ENCODE data around the gene KLRF2.

The KLRF2 gene

DNA sequence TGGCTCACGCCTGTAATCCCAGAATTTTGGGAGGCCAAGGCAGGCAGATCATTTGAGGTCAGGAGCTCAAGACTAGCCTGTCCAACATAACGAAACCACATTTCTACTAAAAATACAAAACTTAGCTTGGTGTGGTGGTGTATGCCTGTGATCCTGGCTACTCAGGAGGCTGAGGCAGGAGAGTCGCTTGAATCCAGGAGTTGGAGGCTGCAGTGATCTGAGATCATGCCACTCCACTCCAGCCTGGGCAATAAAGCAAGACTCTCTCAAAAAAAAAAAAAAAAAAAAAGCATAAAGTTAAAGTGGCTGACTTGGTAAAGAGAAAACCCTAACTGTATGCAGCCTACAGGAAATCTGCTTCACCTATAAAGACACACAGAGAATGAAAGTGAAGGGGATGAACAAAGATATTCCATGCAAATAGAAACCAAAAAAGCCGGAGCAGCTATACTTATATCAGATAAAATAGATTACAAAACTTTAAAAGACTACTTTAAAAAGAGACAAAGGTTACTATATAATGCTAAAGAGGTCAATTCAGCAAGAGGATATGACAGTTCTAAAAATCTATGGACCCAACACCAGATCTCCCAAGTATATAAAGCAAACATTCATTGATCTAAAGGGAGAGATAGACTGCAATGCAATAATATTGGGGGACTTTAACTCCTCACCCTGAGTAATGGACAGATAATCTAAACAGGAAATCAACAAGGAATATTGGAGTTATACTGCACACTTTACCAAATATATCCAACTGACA, 16.2 kb upstream of the KLRF2 start:
- TF ChIP-seq Cebpa-rat (IDR thresholded peaks at IDR 0.05): no peak
- Histone ChIP-seq H3K9me3 (replicated peaks in 1 of 11) (peaks cover 0 to 17% (median 7%) of the 10 kb centered on the region in 11 experiments; a peak in 9 of 22 replicates), H4K20me1 (no peaks in the 10 kb centered on the region; a peak in 2 of 22 replicates), H3K4me1 (peaks cover 0 to 13% (median 5%) of the 10 kb centered on the region in 10 experiments; a peak in 7 of 20 replicates), H3K27me3 (peaks cover 38 to 55% (median 54%) of the 10 kb centered on the region in 11 experiments), H3K9ac (no peak overlapping the region), H3K4me3 (no peak overlapping the region), H3K36me3 (no peaks in the 10 kb centered on the region), H3K27ac (no peak overlapping the region), H3K4me2 (no peak overlapping the region)

GRCh38 chr12:9866860-9867269, 14.4 kb upstream of the KLRF2 start:
- Histone ChIP-seq H4K20me1 (no peaks in the 10 kb centered on the region; a peak in 2 of 22 replicates), H3K27me3 (peaks cover 46 to 71% (median 62%) of the 10 kb centered on the region in 11 experiments), H3K9me3 (replicated peaks in 1 of 11) (peaks cover 0 to 17% (median 7%) of the 10 kb centered on the region in 11 experiments; a peak in 9 of 22 replicates), H3K4me2 (no peak overlapping the region), H3K36me3 (no peaks in the 10 kb centered on the region), H3K9ac (no peak overlapping the region), H3K4me3 (no peak overlapping the region), H3K4me1 (peaks cover 0 to 13% (median 5%) of the 10 kb centered on the region in 10 experiments; a peak in 8 of 20 replicates), H3K27ac (no peak overlapping the region)
- TF ChIP-seq Cebpa-rat (IDR thresholded peaks at IDR 0.05): no peak

- H3K9me3 ChIP-seq (replicated peaks in 1 of 11): peaks cover 0 to 17% (median 7%) of the 10 kb centered on the region in 11 experiments; a peak in 9 of 22 replicates
- no peak overlapping the region for H3K9ac ChIP-seq
- no peak for TF ChIP-seq Cebpa-rat (IDR thresholded peaks at IDR 0.05)
- no peak overlapping the region for H3K4me2 ChIP-seq
- H3K4me1 ChIP-seq: peaks cover 0 to 13% (median 5%) of the 10 kb centered on the region in 10 experiments; a peak in 8 of 20 replicates
- no peak overlapping the region for H3K4me3 ChIP-seq
- no peaks in the 10 kb centered on the region; a peak in 2 of 22 replicates for H4K20me1 ChIP-seq
- H3K27me3 ChIP-seq: peaks cover 46 to 72% (median 62%) of the 10 kb centered on the region in 11 experiments
- H3K27ac ChIP-seq: no peak overlapping the region
- no peaks in the 10 kb centered on the region for H3K36me3 ChIP-seq
Observed at GRCh38 chr12:9867531-9867930, 13.8 kb upstream of the KLRF2 start.

- H3K9ac ChIP-seq: no peak overlapping the region
Observed at GRCh38 chr12:9868311-9868801, 12.9 kb upstream of the KLRF2 start.

DNA sequence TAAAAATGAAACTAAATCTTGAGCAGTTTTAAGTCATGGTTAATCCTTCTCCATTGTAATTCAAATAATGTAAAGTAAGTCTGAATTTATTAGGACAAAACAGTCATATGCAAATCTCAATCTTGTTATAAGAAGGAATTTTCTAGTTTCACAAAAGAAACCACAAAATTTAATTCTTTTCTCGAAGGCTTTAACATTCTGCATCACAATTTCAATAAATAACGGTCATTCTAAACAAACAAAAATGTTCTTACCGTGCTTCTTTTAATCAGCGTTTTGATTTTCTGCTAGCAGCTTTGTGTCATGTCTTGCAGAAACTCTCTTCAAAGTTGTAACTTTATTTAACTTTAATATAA, 12.4 kb upstream of the KLRF2 start:
- peak overlapping the region in 3 of 11 experiments; percentile 72 to 78 (median 75); a peak in 6 of 22 replicates for H3K27ac ChIP-seq
- no peak for TF ChIP-seq Cebpa-rat (IDR thresholded peaks at IDR 0.05)
- peak overlapping the region in 9 of 11 experiments; percentile 54 to 90 (median 73); a peak in 14 of 22 replicates for H3K4me2 ChIP-seq

More at GRCh38 chr12:9868311-9868801, 12.9 kb upstream of the KLRF2 start:
- Histone ChIP-seq H3K4me1 (peaks cover 0 to 13% (median 5%) of the 10 kb centered on the region in 10 experiments; a peak in 8 of 20 replicates), H3K27me3 (peaks cover 46 to 72% (median 62%) of the 10 kb centered on the region in 11 experiments), H3K4me2 (peak overlapping the region in 4 of 11 experiments; percentile 73 to 90 (median 80); a peak in 5 of 22 replicates), H4K20me1 (no peaks in the 10 kb centered on the region; a peak in 2 of 22 replicates), H3K9me3 (replicated peaks in 1 of 11) (peaks cover 0 to 13% (median 7%) of the 10 kb centered on the region in 11 experiments; a peak in 9 of 22 replicates), H3K4me3 (peak overlapping the region in 2 of 10 experiments; percentile 57 to 63; a peak in 3 of 20 replicates), H3K36me3 (no peaks in the 10 kb centered on the region), H3K27ac (no peak overlapping the region)
- no peak for TF ChIP-seq Cebpa-rat (IDR thresholded peaks at IDR 0.05)

DNA sequence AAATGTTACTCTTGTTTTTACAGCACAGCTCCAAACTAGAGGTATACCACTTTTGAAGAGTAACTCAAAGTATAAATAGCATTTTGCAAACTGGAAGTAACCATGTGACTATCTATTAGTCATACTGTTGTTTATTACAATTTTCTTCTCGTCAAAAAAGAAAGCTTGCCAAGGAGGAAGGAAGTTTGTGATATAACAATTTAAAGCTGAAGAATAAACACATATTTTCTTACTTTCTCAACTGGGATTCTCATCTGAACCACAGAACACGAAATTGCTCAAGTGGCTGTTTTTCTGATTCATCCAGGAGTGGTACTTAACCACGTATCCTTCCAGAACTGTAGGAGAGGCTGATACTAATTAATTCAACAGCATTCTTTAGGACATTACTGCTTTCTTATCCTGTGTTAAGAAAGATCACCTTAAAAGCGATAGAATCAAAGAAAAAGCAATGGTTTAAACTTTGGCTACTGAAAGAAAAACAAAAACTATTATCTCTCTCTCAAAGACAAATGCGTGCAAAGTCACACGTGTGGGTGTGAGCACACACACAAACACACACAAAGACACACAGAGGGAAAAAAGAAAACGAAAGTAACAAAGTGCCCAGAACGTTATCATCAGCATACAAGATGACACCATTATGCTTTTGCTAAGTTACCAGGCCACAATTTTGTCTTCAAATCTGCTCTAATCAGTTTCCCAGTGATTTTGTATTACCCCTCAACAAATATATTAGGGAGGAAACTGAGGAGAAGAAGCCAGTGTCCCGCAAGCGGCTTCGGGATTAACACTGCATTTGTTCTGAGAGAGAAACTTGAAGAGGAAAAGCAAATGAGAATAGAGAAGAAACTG, 11.8 kb upstream of the KLRF2 start, which contains the start of gene CLEC2B:
Gene CLEC2B, minus strand, starts transcription at position 48 of the 855 bp plus-strand sequence.
- H3K27ac ChIP-seq: peak within 1 kb of the TSS in 6 of 11 experiments; percentile 6 to 78 (median 60); a peak in 11 of 22 replicates

More for the DNA sequence above, 12.4 kb upstream of the KLRF2 start:
- H3K27me3 ChIP-seq: peaks cover 46 to 72% (median 62%) of the 10 kb centered on the region in 11 experiments
- peak overlapping the region in 2 of 11 experiments; percentile 71 to 75; a peak in 5 of 22 replicates for H3K9ac ChIP-seq
- no peaks in the 10 kb centered on the region; a peak in 2 of 22 replicates for H4K20me1 ChIP-seq
- H3K4me1 ChIP-seq: peaks cover 0 to 13% (median 5%) of the 10 kb centered on the region in 10 experiments; a peak in 8 of 20 replicates
- H3K9me3 ChIP-seq (replicated peaks in 1 of 11): peaks cover 0 to 8% (median 3%) of the 10 kb centered on the region in 11 experiments; a peak in 9 of 22 replicates
- H3K36me3 ChIP-seq: no peaks in the 10 kb centered on the region
- peak overlapping the region in 6 of 10 experiments; percentile 42 to 67 (median 59); a peak in 10 of 20 replicates for H3K4me3 ChIP-seq

DNA sequence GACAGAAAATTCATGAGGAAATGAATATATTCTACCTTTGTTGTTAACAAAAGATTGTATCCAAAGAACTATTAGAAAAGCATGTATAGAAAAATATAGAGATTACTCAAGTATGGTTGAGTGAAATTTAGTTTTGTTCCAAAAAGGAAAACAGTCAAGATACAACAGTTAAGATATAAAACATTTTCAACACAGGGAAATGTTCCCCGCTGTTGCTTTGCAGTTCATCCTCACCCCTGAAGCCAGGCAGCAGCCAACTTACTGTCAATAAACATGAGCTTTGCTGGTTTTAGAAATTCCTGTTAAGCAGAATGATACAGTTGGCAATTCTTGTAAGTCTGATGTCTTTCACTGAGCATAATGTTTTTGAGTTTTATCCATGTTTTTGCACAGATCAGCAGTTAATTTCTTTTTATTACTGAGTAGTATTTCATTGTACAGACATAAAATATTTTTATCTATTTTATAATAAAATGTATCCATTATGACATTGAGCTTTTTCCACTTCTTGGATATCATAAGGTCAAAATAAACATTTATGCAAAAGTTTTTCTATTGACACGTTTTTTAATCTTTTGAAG, 10.9 kb upstream of the KLRF2 start:
- peak overlapping the region in 5 of 11 experiments; percentile 56 to 90 (median 75); a peak in 9 of 22 replicates for H3K4me2 ChIP-seq
- H3K27me3 ChIP-seq: peaks cover 46 to 64% (median 55%) of the 10 kb centered on the region in 11 experiments
- peak overlapping the region in 3 of 11 experiments; percentile 71 to 74 (median 73); a peak in 6 of 22 replicates for H3K9ac ChIP-seq
- TF ChIP-seq Cebpa-rat (IDR thresholded peaks at IDR 0.05): no peak
- peaks cover 0 to 6% (median 0%) of the 10 kb centered on the region in 11 experiments; a peak in 2 of 22 replicates for H3K9me3 ChIP-seq (replicated peaks in 1 of 11)
- H3K4me3 ChIP-seq: peak overlapping the region in 3 of 10 experiments; percentile 57 to 63 (median 61); a peak in 5 of 20 replicates
- peaks cover 0 to 13% (median 5%) of the 10 kb centered on the region in 10 experiments; a peak in 8 of 20 replicates for H3K4me1 ChIP-seq
- peak overlapping the region in 4 of 11 experiments; percentile 48 to 78 (median 74); a peak in 7 of 22 replicates for H3K27ac ChIP-seq
- no peaks in the 10 kb centered on the region; a peak in 2 of 22 replicates for H4K20me1 ChIP-seq
- H3K36me3 ChIP-seq: no peaks in the 10 kb centered on the region

More for the DNA sequence above, 11.8 kb upstream of the KLRF2 start, which contains the start of gene CLEC2B:
- H4K20me1 ChIP-seq: no peaks in the 10 kb centered on the region; a peak in 2 of 22 replicates
- no peaks in the 10 kb centered on the region for H3K36me3 ChIP-seq
- peak within 1 kb of the TSS; percentile 33 to 90 (median 67) for H3K4me2 ChIP-seq
- peak within 1 kb of the TSS; percentile 36 to 67 (median 44); a peak in 16 of 20 replicates for H3K4me3 ChIP-seq
- H3K9me3 ChIP-seq (replicated peaks in 1 of 11): peaks cover 0 to 6% (median 0%) of the 10 kb centered on the region in 11 experiments; a peak in 2 of 22 replicates
- peak within 1 kb of the TSS in 7 of 11 experiments; percentile 2 to 75 (median 71); a peak in 13 of 22 replicates for H3K9ac ChIP-seq
- no peak for TF ChIP-seq Cebpa-rat (IDR thresholded peaks at IDR 0.05)
- H3K27me3 ChIP-seq: peaks cover 46 to 72% (median 62%) of the 10 kb centered on the region in 11 experiments
- H3K4me1 ChIP-seq: peaks cover 0 to 13% (median 5%) of the 10 kb centered on the region in 10 experiments; a peak in 8 of 20 replicates
